Panc1 (cell line): ENCODE measurements around the gene PPP4R2. TPM values are rescaled to one million over a fixed set of nuclear protein-coding genes. Genes with fewer than 3 reads are reported as not detected.

Experiments
- ATAC-seq: fragments of 200-7000 bp; cut with Tn5 transposase; 2 replicates; pipeline ENCODE4 v1.9.1; 2020; ENCODE audit warnings: mild to moderate bottlenecking, moderate library complexity
- BruUV-seq: library from RNA; stranded (reverse); fragments of 400-500 nt; replicated peaks from 2 replicates; lab custom pipeline; 2021; lab: Mats Ljungman, UMichigan
- CTCF ChIA-PET: fragments of 300-600 bp; sonication (Branson Sonifier 250); formaldehyde crosslinking; loops from one replicate; lab custom pipeline; 2022; ENCODE audit warnings: antibody characterized with exemption; lab: Charles Lee
- POLR2A ChIA-PET: fragments of 300-600 bp; sonication (Branson Sonifier 250); formaldehyde crosslinking; loops from one replicate; lab custom pipeline; 2022; ENCODE audit warnings: antibody characterized with exemption; lab: Charles Lee
- DNase-seq: peaks from one replicate; pipeline ENCODE4 v3.0.0-alpha.2; 2010; ENCODE audit warnings: low read depth, low spot score
- H3K27ac ChIP-seq: 2 replicates; pipeline ENCODE4 v1.5.1; 2011; ENCODE audit warnings: mild to moderate bottlenecking, low read length, inconsistent platforms
- H3K27me3 ChIP-seq: fragments of 200-500 bp; sonication (Bioruptor generic); 2 replicates; pipeline ENCODE4 v1.6.0; 2014; ENCODE audit warnings: low read length, inconsistent platforms; ENCODE audit not compliant: control insufficient read depth, insufficient read depth
- H3K36me3 ChIP-seq: fragments of 200-500 bp; sonication (Bioruptor generic); 2 replicates; pipeline ENCODE4 v1.5.1; 2014; ENCODE audit warnings: inconsistent platforms, mild to moderate bottlenecking, low read length, moderate library complexity; ENCODE audit not compliant: control insufficient read depth, insufficient read depth
- H3K4me1 ChIP-seq: 2 replicates; pipeline ENCODE4 v1.5.1; 2011; ENCODE audit warnings: inconsistent platforms, mild to moderate bottlenecking, low read length, moderate library complexity; ENCODE audit not compliant: control insufficient read depth, insufficient read depth
- H3K4me3 ChIP-seq, 2 experiments: 2 replicates each; pipeline ENCODE4 v1.5.1; 2011 to 2012; ENCODE audit warnings: low read depth in 2 of 2, low read length in 2 of 2, mild to moderate bottlenecking in 2 of 2, inconsistent platforms in 1 of 2, moderate library complexity in 1 of 2
- H3K9me3 ChIP-seq: fragments of 200-500 bp; sonication (Bioruptor generic); 2 replicates; pipeline ENCODE4 v1.5.1; 2014; ENCODE audit warnings: low read depth, mild to moderate bottlenecking, inconsistent platforms, low read length, moderate library complexity; ENCODE audit not compliant: control insufficient read depth, insufficient read depth
- CTCF ChIP-seq: fragments of 450-650 bp; IDR thresholded peaks from 2 replicates; pipeline ENCODE4 v1.5.1; 2017; ENCODE audit warnings: mild to moderate bottlenecking
- POLR2AphosphoS5 ChIP-seq: IDR thresholded peaks from 2 replicates; pipeline ENCODE4 v1.6.1; 2012; ENCODE audit warnings: mild to moderate bottlenecking, low read depth, low read length, moderate library complexity
- REST ChIP-seq, 2 experiments: IDR thresholded peaks; 2 replicates each; pipeline ENCODE4 v1.6.1; 2011 to 2012; ENCODE audit warnings: low read depth in 2 of 2, control low read depth in 1 of 2, low read length in 1 of 2, mild to moderate bottlenecking in 1 of 2, moderate library complexity in 1 of 2; ENCODE audit not compliant: insufficient read depth in 1 of 2
- SIN3A ChIP-seq: IDR thresholded peaks from 2 replicates; pipeline ENCODE4 v1.6.1; 2012; ENCODE audit warnings: low read depth, mild to moderate bottlenecking, low read length, moderate library complexity, borderline replicate concordance; ENCODE audit not compliant: insufficient read depth
- TCF7L2 ChIP-seq: IDR thresholded peaks from 2 replicates; pipeline ENCODE4 v1.6.1; 2011; ENCODE audit warnings: mild to moderate bottlenecking, low read depth, low read length, inconsistent platforms
- in situ Hi-C: cut with HindIII; loops from 2 replicates; pipeline ENCODE4 v1.10.0; 2016; ENCODE audit warnings: low sequenced_read_pairs, low pct_unique_long_range_greater_than_20kb
- intact Hi-C: fragments of 100-400 bp; cut with micrococcal nuclease; formaldehyde crosslinking; loops from one replicate; pipeline ENCODE4 v1.10.0; 2022; ENCODE audit not compliant: unreplicated experiment
- total RNA-seq: library from RNA; stranded (reverse); gene quantifications from one replicate; pipeline ENCODE4 v1.2.1, GENCODE V29; 2021; ENCODE audit not compliant: unreplicated experiment

The PPP4R2 gene
- total RNA-seq, 1 experiment from 2014 or later, result 59.8 TPM

GRCh38 chr3:72959336-72959735 lies 37.3 kb upstream of the PPP4R2 start:
- POLR2A ChIA-PET, result no interaction called here
- intact Hi-C loops, result no loop called here
- ATAC-seq, result no peak
- H3K27ac ChIP-seq, result no peak overlapping the region
- in situ Hi-C loops, result no loop called here
- no peak overlapping the region for H3K4me3 ChIP-seq
- no peak for TF ChIP-seq REST (IDR thresholded peaks at IDR 0.05; ENCODE audit: insufficient read depth in 1 of 2, low read depth in 2 of 2, low read length in 1 of 2)
- TF ChIP-seq CTCF, result no peak
- TF ChIP-seq POLR2AphosphoS5, result no peak
- no peak for TF ChIP-seq SIN3A
- TF ChIP-seq TCF7L2, result no peak
- H3K27me3 ChIP-seq, result no peaks in the 10 kb centered on the region
- BruUV-seq, result no TSS peak
- H3K9me3 ChIP-seq, result no peaks in the 10 kb centered on the region
- H3K4me1 ChIP-seq, result no peaks in the 10 kb centered on the region
- no peaks in the 10 kb centered on the region for H3K36me3 ChIP-seq
- CTCF ChIA-PET, result no interaction called here
- DNase-seq, result no peak

GRCh38 chr3:72960812-72961518 lies 35.6 kb upstream of the PPP4R2 start:
- TF ChIP-seq CTCF, result no peak
- no peak for TF ChIP-seq TCF7L2
- TF ChIP-seq REST (IDR thresholded peaks at IDR 0.05; ENCODE audit: insufficient read depth in 1 of 2, low read depth in 2 of 2, low read length in 1 of 2), result no peak
- no peak for TF ChIP-seq POLR2AphosphoS5
- TF ChIP-seq SIN3A, result no peak
- ATAC-seq (no peak), DNase-seq (no peak)
- Histone ChIP-seq H3K4me1 (no peaks in the 10 kb centered on the region), H3K27ac (no peak overlapping the region), H3K9me3 (no peaks in the 10 kb centered on the region), H3K36me3 (no peaks in the 10 kb centered on the region), H3K27me3 (no peaks in the 10 kb centered on the region), H3K4me3 (no peak overlapping the region)
- ChIA-PET CTCF (interaction anchor here (0.6 kb wide), 1 partner anchor 71 kb away, joined by 4 read pairs; no protein-coding TSS in a partner anchor), POLR2A (no interaction called here)
- intact Hi-C loops, result no loop called here
- BruUV-seq, result no TSS peak
- in situ Hi-C loops, result no loop called here
